CD4-positive, alpha-beta T cell treated with Interferon gamma for 1 hour (primary cell): Measurements from ENCODE around the gene VTI1A.
"Not testable (repeated sequence)": the region's sequence is repeated elsewhere in the genome, so short reads cannot be mapped to it uniquely, and the experiment has no call there.

ENCODE experiments used
- DNase-seq: peaks from one replicate; pipeline ENCODE4 v3.0.0-alpha.2; 2020

VTI1A gene

GRCh38 chr10:112456533-112456932 is 9.5 kb downstream of the VTI1A start:
- no peak for DNase-seq

DNA sequence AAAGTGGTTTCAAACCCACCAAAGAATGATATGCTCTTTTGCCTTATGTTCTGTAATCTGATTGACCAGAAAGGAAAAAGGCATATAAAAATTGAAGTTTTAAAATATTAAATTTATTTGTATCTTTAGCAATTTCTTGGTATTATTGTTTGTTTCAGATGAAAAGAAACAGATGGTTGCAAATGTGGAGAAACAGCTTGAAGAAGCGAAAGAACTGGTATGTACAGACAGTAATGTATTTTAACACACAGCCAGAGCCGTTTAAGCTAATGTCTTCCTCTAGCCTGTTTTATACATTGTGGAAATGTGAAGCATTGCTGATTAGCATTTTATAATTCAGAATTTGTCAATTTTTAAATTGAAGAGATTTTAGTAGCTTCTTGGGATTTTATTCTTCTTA is 13.4 kb downstream of the VTI1A start:
- no peak for DNase-seq

DNA sequence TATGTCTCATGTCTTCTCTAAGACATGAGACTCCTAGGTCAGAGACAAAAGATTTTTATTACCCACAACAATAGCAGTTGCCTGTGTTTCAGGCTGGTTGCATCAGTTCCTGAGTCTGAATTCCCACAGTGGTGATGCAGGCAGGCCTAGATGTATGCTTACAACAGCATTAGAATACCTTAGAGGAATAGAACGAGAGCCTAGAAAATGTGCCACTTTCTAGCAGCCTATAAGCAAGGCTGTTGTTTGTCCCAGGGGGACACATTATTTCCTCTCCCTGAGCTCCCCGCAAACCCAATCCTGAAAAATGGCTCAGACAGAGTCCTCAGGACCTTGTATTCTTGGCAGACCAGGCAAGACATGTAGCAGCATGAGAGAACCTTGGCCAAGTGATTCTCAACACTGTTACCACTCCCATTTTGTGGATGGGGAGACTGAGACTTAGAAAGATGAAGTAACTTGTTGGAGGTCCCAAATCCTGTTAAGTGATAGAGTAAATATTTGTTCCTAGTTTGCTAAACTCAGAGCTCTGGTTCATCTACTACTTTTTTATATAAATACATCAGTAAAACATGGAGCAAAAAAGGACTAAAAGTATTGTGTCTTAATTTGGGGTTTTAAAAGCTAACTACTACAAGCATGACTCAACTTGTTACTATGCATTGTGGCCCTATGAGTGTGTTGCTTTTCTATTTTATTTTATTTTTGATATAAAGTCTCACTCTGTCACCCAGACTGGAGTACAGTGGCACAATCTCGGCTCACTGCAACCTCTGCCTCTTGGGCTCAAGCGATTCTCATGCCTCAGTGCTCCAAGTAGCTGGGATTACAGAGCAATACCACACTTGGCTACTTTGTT is 14.2 kb downstream of the VTI1A start:
- no peak for DNase-seq

GRCh38 chr10:112464074-112464473 is 17.1 kb downstream of the VTI1A start:
- DNase-seq: not testable (repeated sequence)

DNA sequence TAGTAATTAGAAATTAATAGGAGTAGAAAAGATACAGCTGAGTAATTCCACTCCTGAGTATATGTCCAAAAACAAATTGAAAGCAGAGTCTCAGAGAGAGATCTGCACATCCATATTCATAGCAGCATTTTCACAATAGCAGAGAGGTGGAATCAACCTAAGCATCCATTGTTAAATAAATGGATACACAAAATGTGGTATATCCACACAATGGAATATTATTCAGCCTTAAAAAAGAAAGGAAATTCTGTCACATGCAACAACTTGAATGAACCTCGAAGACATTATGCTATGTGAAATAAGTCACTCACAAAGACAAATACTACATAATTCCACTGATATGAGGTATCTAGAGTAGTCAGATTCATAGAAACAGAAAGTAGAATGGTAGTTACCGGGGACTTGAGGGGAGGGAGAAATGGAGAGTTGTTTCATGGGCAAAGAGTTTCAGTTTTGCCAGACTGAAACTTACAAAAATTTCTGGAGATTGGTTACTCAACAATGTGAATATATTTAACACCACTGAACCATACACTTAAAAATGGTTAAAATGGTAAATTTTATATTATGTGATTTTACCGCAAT is 18.4 kb downstream of the VTI1A start:
- DNase-seq: no peak

DNA sequence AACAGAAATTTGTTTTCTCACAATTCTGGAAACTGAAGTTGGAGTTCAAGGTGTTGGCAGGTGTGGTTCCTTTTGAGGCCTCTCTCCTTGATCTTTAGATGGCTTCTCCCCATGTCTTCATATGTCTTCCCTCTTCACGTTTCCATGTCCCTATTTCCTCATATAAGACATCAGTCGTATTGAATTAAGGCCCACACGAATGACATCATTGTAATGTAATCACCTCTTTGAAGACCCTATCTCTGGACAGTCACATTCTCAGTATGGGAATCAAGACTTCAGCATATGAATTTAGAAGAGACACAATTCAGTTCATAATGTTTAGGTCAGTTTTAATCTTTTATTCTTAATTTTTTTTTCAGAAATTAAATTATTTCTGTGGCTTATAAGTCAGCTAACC is 19.8 kb downstream of the VTI1A start:
- DNase-seq: no peak

DNA sequence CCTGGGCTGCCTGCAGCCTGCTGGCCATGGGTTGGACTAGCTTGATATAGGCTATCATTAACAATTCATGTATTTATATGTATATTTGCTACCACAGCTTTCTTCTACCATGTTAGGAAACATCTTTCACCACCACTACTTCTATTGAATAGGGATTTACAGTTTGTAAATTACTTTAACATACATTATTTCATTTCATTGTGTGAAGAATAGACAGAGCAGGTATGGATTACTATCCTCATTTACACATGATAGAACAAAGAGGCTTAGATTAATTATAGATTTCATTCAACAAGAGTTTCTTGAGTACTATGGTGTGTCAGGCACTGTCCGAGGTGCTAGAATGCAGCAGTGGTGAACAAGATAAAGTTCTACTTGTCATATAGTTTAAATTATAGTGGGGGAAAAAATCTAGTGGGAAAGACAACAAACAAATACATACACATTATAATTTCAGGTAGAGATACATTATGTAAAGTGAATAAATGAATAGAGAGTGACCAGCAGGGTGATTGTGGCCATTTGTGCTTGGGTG is 20.6 kb downstream of the VTI1A start:
- no peak for DNase-seq

DNA sequence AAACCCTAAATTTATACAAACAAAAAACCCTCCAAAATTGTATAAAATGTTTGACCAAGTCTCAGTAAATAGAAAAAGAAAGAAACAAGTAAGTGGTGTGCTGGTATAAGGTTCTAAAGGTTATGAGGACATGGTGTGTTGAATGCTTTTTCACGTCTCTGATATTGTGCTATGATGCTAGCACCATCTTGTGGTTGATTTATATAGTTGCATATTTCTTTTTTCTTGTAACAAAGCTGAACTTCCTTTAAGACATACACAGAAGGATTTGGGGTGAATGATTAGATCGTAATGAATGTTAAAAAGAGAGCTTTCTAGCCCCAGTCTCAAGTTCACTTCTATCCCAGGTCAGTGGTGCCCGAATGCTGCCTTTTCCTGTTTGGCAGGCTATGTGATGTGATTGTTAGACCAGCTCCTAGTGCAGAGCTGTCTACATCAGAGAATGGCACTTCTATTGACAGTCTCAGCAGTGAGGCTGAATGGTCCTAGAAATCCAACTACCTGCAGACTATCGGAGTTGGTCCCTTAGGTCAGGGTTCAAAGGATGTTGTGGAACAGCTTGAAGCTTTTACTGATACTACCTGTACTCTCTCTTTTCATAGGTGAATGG is 25.0 kb downstream of the VTI1A start:
- no peak for DNase-seq

GRCh38 chr10:112475575-112476218 is 28.7 kb downstream of the VTI1A start:
- no peak for DNase-seq

- DNase-seq: no peak
Observed at GRCh38 chr10:112481602-112482001, 34.6 kb downstream of the VTI1A start.

GRCh38 chr10:112484399-112484798 is 37.4 kb downstream of the VTI1A start:
- DNase-seq: no peak

GRCh38 chr10:112487964-112488363 is 40.9 kb downstream of the VTI1A start:
- no peak for DNase-seq

- DNase-seq: no peak
Observed at GRCh38 chr10:112490545-112490944, 43.5 kb downstream of the VTI1A start.

- no peak for DNase-seq
Observed at GRCh38 chr10:112491144-112491543, 44.1 kb downstream of the VTI1A start.

- no peak for DNase-seq
Observed at GRCh38 chr10:112492736-112493135, 45.7 kb downstream of the VTI1A start.

DNA sequence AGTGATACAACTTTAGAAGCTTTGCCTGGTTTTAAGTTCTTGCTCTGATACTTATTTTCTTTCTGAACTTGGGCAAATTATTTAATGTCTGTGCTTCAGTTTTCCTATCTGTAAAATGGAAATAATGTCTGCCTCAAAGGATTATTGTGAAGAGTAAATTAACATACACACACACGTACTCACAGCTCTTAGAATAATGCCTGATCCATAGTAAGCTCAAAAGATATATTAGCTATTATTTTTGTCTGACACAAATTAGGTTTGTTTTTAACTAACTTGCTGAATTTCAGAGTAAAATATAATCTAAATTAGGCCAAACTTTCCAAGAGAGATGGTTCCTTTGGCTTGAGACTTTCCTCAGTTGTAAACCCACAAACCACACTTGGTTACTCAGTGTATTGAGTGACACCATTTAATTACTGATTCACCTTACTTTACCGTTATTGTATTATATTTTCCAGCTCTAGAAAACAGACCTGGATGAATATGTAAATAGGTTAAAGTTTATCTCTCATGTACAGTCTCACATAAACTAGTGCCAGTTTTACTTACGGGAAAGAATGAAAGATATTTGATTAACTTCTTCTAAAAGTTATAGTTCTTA is 50.4 kb downstream of the VTI1A start:
- DNase-seq: no peak

GRCh38 chr10:112498806-112499205 is 51.8 kb downstream of the VTI1A start:
- DNase-seq: no peak

DNA sequence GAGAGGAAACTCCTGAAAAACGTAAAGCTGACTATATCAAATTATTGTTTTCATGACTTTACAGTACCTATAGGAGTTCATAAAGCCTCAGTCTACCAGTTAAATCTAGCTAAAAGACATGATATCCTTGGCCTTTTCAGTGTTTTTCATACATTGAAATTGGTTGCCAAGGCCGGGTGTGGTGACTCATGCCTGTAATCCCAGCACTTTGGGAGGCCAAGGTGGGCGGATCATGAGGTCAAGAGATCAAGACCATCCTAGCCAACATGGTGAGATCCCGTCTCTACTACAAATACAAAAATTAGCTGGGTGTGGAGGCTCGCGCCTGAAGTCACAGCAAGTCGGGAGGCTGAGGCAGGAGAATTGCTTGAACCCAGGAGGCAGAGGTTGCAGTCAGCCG is 53.0 kb downstream of the VTI1A start:
- not testable (repeated sequence) for DNase-seq

DNA sequence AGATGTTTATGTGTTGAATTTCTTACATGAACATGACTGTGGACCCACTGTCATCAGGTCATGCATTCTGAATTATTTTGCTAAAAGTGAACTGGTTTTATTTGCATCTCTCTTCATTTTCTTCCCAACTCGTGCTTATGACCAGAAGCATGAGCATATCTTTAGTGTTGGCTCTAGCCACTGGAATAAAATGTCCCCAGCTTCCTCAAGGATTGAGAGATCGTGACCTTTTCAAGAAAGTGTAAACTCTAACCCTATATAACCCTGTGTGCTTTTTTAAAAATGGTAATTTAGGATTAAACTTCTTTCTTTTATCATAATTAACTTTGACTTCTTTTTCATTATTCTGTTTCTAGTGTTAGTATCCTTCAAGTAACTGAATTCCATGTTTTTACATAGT is 55.5 kb downstream of the VTI1A start:
- no peak for DNase-seq

- no peak for DNase-seq
Observed at GRCh38 chr10:112503643-112504042, 56.6 kb downstream of the VTI1A start.

- DNase-seq: no peak
Observed at GRCh38 chr10:112507046-112507445, 60.0 kb downstream of the VTI1A start.

GRCh38 chr10:112507988-112508387 is 61.0 kb downstream of the VTI1A start:
- DNase-seq: no peak
